GM13976 (cell line): ENCODE data around the gene MPDZ.

Source experiments
- DNase-seq: peaks from one replicate; pipeline ENCODE4 v3.0.0; 2012; ENCODE audit warnings: low spot score
- in situ Hi-C: fragments of 300-500 bp; cut with MboI; formaldehyde crosslinking; loops from one replicate; pipeline ENCODE4 v1.12.0; 2022; ENCODE audit warnings: low sequenced_read_pairs, mixed read lengths, inconsistent platforms; ENCODE audit not compliant: unreplicated experiment
- TF ChIP-seq, protein P1 (sequence below): IDR thresholded peaks from 2 replicates; pipeline ENCODE4 v1.5.1; 2012; ENCODE audit warnings: borderline replicate concordance, mild to moderate bottlenecking; ENCODE audit not compliant: insufficient read depth; ENCODE audit errors: extremely low read depth, missing control alignments, control extremely low read depth

Gene MPDZ

DNA sequence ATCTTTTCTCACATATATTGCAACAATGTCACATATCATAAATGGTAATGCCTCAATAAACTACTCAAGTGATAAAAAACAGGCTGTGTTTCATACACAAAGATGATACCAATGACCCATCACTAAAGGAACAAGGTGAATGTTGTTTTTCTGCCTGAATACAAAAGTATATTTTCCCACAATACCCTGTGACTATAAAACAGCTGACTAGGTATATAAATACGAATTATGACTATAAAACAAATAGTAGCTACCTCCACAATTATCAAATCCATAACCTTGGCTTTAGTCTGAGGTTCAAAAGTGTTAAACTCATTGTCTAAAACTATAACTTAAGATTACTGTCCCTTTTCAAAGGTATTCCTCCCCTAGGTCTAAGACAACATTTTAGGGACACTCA is 58.7 kb downstream of the MPDZ start:
- in situ Hi-C loops: no loop called here
- DNase-seq: no peak
- TF ChIP-seq, protein P1, sequence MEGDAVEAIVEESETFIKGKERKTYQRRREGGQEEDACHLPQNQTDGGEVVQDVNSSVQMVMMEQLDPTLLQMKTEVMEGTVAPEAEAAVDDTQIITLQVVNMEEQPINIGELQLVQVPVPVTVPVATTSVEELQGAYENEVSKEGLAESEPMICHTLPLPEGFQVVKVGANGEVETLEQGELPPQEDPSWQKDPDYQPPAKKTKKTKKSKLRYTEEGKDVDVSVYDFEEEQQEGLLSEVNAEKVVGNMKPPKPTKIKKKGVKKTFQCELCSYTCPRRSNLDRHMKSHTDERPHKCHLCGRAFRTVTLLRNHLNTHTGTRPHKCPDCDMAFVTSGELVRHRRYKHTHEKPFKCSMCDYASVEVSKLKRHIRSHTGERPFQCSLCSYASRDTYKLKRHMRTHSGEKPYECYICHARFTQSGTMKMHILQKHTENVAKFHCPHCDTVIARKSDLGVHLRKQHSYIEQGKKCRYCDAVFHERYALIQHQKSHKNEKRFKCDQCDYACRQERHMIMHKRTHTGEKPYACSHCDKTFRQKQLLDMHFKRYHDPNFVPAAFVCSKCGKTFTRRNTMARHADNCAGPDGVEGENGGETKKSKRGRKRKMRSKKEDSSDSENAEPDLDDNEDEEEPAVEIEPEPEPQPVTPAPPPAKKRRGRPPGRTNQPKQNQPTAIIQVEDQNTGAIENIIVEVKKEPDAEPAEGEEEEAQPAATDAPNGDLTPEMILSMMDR: no peak

DNA sequence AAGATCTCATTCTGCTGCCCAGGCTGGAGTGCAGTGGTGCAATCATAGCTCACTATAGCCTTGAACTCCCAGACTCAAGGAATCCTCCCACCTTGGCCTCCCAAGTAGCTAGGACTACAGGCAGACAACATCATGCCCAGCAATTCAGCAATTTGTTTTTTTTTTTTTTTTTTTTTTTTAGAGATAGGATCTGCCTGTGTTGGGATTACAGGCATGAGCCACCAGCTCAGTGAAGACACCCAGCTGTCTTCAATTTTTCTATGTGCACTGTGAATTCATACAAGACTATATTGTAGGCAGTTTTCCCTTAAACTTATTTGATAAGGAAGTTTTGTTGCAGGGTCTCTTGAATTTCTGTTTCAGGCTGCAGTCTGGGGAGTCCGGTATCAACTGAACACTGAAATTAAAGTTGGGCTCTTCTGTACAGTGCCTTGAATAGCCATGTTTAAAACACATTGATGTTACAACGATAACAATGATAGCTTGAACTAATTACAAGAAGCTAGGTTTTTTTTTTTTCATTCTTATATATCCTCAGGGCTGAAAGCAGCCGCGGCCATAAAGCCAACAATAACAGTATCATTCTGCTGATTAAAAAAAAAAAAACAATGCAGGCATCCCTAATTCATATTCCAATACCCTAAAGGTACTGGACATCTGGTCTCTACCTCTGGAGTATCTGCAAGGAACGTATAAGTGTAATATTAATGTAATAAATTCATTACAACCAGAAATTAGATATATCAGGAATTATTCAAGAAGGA is 63.5 kb downstream of the MPDZ start:
- no peak for DNase-seq
- TF ChIP-seq, protein P1: no peak
- in situ Hi-C loops: no loop called here

GRCh38 chr9:13213998-13214397 is 65.5 kb downstream of the MPDZ start:
- no peak for DNase-seq
- in situ Hi-C loops: no loop called here
- TF ChIP-seq, protein P1: no peak

DNA sequence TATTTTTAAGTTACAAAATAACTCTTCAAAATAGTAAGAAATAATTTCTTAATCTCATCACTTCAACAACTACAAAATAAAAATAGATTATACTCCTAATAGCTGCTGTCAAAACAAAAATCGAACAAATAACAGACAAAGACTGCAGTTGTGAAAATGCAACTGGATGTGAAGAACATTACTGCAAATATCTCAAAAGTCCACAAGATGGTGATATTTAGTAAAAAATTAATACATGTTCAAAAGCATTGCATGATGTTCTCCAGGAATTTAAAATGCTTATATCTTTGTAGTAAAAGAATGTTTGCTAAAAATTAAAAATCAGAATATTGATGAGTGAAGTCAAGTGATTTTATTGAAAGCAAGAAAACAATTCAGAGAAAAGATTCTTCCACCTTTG is 66.2 kb downstream of the MPDZ start:
- TF ChIP-seq, protein P1: no peak
- in situ Hi-C loops: no loop called here
- DNase-seq: no peak

DNA sequence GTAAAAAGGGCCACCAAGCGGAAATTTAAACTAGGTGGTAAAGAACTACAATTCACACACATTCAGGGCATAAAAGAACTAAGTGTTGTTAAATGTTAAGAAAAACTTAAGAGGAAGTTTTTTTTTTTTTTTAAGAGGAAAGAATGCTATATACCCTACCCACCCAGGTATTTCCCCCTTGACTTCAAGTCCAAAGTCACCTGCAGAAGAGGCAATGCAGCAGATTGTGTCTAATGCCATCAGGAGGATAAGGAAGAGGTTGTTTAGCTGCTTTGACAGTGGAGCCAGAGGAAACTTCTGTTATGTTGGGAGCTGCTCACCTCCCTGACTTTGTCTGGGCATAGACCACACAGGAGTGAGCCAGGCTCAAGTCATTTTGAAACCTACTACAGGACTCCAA is 69.2 kb downstream of the MPDZ start:
- in situ Hi-C loops: no loop called here
- no peak for DNase-seq
- TF ChIP-seq, protein P1: no peak

DNA sequence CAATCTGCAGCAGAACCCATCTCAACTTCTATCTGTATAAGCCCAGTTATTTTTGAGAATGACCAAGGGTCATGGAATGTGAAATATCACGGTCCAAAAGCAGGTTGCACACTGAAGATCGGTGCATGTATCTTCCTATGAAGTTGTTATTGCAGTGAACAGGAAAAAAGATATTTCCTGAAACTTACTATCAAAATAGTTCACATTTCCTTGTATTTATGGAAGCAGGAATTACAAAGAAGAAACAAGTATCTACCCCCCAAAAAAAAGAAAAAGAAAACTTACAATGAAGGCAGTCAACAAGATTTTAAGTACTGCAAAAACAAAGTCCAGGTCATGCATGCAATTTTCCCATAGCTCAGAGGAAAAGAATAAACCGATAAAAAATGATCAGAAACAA is 70.0 kb downstream of the MPDZ start:
- in situ Hi-C loops: no loop called here
- TF ChIP-seq, protein P1: no peak
- DNase-seq: no peak

DNA sequence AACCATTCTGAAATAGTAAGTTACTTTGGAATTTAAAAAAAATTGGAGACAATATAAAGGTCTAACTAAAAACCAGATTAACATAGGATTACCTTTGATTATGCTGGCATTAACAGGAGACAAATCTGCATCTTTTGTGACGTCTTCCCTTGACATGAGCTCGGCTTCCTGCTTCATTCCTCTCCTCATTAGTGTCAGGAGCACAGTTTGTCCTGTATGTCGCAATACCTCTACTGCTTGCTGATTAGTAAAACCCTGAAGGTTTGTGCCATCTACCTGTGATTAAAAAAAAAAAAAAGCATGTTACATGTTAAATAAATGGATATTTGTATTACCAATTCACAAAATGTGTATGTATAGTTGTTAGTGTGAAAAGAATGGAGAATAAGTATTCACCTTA is 73.7 kb downstream of the MPDZ start:
- TF ChIP-seq, protein P1: no peak
- DNase-seq: no peak
- in situ Hi-C loops: no loop called here
